PC-3 (cell line): ENCODE results near the gene SLC25A11.

Experiments used
- EZH2 ChIP-seq: fragments of 300-600 bp; sonication (generic); IDR thresholded peaks from one replicate; pipeline ENCODE4 v1.6.1; 2017; ENCODE audit warnings: antibody characterized with exemption, mild to moderate bottlenecking, low read length; ENCODE audit not compliant: unreplicated experiment
- EZH2phosphoT487 ChIP-seq: fragments of 300-600 bp; sonication (generic); IDR thresholded peaks from 2 replicates; pipeline ENCODE4 v1.6.1; 2018; ENCODE audit warnings: mild to moderate bottlenecking, antibody characterized with exemption, low read length, borderline replicate concordance
- TF ChIP-seq, protein P1 (sequence below): fragments of 300-600 bp; sonication (generic); conservative IDR thresholded peaks from 2 replicates; pipeline ENCODE4 v1.5.1; 2017; ENCODE audit warnings: antibody characterized with exemption, low read depth, mild to moderate bottlenecking, low read length

DNA sequence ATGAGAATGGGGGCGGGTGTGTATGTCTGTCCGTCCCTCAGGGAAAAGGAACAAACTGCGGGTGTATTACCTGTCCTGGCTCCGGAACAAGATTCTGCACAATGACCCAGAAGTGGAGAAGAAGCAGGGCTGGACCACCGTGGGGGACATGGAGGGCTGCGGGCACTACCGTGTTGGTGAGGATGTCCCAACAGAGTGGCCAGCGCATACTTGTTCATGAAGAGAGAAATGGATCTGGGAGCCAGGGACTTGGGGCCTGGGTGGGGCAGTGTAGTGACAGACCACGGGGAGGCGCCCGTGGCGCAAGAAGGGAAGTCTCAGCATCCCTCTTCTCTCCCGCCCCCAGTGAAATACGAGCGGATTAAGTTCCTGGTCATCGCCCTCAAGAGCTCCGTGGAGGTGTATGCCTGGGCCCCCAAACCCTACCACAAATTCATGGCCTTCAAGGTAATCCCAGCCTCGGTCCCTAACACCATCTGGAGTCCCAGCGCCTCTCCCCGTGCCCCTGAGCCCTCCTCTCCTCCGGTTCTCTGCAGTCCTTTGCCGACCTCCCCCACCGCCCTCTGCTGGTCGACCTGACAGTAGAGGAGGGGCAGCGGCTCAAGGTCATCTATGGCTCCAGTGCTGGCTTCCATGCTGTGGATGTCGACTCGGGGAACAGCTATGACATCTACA is 44.1 kb downstream of the SLC25A11 start:
- TF ChIP-seq, protein P1, sequence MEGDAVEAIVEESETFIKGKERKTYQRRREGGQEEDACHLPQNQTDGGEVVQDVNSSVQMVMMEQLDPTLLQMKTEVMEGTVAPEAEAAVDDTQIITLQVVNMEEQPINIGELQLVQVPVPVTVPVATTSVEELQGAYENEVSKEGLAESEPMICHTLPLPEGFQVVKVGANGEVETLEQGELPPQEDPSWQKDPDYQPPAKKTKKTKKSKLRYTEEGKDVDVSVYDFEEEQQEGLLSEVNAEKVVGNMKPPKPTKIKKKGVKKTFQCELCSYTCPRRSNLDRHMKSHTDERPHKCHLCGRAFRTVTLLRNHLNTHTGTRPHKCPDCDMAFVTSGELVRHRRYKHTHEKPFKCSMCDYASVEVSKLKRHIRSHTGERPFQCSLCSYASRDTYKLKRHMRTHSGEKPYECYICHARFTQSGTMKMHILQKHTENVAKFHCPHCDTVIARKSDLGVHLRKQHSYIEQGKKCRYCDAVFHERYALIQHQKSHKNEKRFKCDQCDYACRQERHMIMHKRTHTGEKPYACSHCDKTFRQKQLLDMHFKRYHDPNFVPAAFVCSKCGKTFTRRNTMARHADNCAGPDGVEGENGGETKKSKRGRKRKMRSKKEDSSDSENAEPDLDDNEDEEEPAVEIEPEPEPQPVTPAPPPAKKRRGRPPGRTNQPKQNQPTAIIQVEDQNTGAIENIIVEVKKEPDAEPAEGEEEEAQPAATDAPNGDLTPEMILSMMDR = no peak
- no peak for TF ChIP-seq EZH2phosphoT487
- TF ChIP-seq EZH2 = no peak
